Hepatocyte (in vitro differentiated cells): Measurements from ENCODE around the gene SYT14. TPM values are rescaled to one million over a fixed set of nuclear protein-coding genes. Genes with fewer than 3 reads are reported as not detected.
"Not testable (repeated sequence)": the region's sequence is repeated elsewhere in the genome, so short reads cannot be mapped to it uniquely, and the experiment has no call there.

Source experiments
- DNase-seq: peaks from one replicate; pipeline ENCODE4 v3.0.0-alpha.2; 2016; ENCODE audit warnings: low spot score
- H2AFZ ChIP-seq: fragments of 200-600 bp; sonication (generic); 2 replicates; pipeline ENCODE4 v1.6.0; 2016; ENCODE audit warnings: antibody characterized with exemption, mild to moderate bottlenecking
- H3K27ac ChIP-seq: fragments of 200-600 bp; sonication (generic); 2 replicates; pipeline ENCODE4 v1.5.1; 2016; ENCODE audit warnings: mild to moderate bottlenecking
- H3K27me3 ChIP-seq: fragments of 200-600 bp; sonication (generic); 2 replicates; pipeline ENCODE4 v1.6.1; 2016
- H3K36me3 ChIP-seq: fragments of 200-600 bp; sonication (generic); replicated peaks from 2 replicates; pipeline ENCODE4 v1.5.1; 2016; ENCODE audit warnings: low read depth; ENCODE audit not compliant: insufficient read depth
- H3K4me1 ChIP-seq: fragments of 200-600 bp; sonication (generic); 2 replicates; pipeline ENCODE4 v1.5.1; 2016; ENCODE audit warnings: mild to moderate bottlenecking, moderate library complexity; ENCODE audit not compliant: insufficient read depth
- H3K4me2 ChIP-seq: fragments of 200-600 bp; sonication (generic); 2 replicates; pipeline ENCODE4 v1.6.0; 2016
- H3K4me3 ChIP-seq: fragments of 200-600 bp; sonication (generic); 2 replicates; pipeline ENCODE4 v1.5.1; 2016; ENCODE audit warnings: mild to moderate bottlenecking
- H3K79me2 ChIP-seq: fragments of 200-600 bp; sonication (generic); 2 replicates; pipeline ENCODE4 v1.6.0; 2017; ENCODE audit warnings: mild to moderate bottlenecking
- H3K9me2 ChIP-seq: fragments of 200-600 bp; sonication (generic); replicated peaks from 2 replicates; pipeline ENCODE4 v1.6.0; 2017; ENCODE audit warnings: mild to moderate bottlenecking; ENCODE audit not compliant: insufficient read depth
- H3K9me3 ChIP-seq: fragments of 200-600 bp; sonication (generic); 2 replicates; pipeline ENCODE4 v1.5.1; 2016; ENCODE audit warnings: low read depth, mild to moderate bottlenecking
- H4K20me1 ChIP-seq: fragments of 200-600 bp; sonication (generic); 2 replicates; pipeline ENCODE4 v1.6.0; 2016; ENCODE audit warnings: mild to moderate bottlenecking; ENCODE audit not compliant: insufficient read depth, poor library complexity, severe bottlenecking
- CTCF ChIP-seq: fragments of 200-600 bp; sonication (generic); IDR thresholded peaks from 2 replicates; pipeline ENCODE4 v1.5.1; 2016; ENCODE audit warnings: antibody characterized with exemption, mild to moderate bottlenecking; ENCODE audit not compliant: poor library complexity
- EZH2 ChIP-seq: fragments of 200-600 bp; sonication (generic); IDR thresholded peaks from 2 replicates; pipeline ENCODE4 v1.6.1; 2016; ENCODE audit warnings: antibody characterized with exemption, mild to moderate bottlenecking, borderline replicate concordance
- EZH2phosphoT487 ChIP-seq: fragments of 200-600 bp; sonication (generic); IDR thresholded peaks from one replicate; pipeline ENCODE4 v1.6.1; 2018; ENCODE audit warnings: antibody characterized with exemption, mild to moderate bottlenecking, low read depth, moderate library complexity; ENCODE audit not compliant: unreplicated experiment, severe bottlenecking
- WGBS: methylation state at CpG from one replicate; pipeline ENCODE4 v1.1.6; 2016; ENCODE audit warnings: low lambda C conversion rate; ENCODE audit errors: missing lambda C conversion rate; 5-methylcytosine and 5-hydroxymethylcytosine counted together
- polyA plus RNA-seq: library from polyadenylated mRNA; unstranded; fragments of >200 nt; fragmentation: Nextera tagmentation; extraction: Ambion mirVana; gene quantifications from 2 replicates; pipeline ENCODE4 v1.2.1, GENCODE V29; 2016
- total RNA-seq: library from RNA; depleted of rRNA; stranded (reverse); fragments of >200 nt; gene quantifications from 2 replicates; pipeline ENCODE4 v1.2.3, GENCODE V29; 2014

Gene SYT14
- total and polyA plus RNA-seq, 2 experiments from 2014 or later: 0.29 to 1.4 TPM

- Histone ChIP-seq H3K4me1 (no peaks in the 10 kb centered on the region), H3K36me3 (no peaks in the 10 kb centered on the region), H3K4me3 (no peak overlapping the region), H3K9me3 (no peaks in the 10 kb centered on the region), H3K4me2 (no peak overlapping the region), H3K27ac (no peak overlapping the region), H4K20me1 (no peaks in the 10 kb centered on the region), H2AFZ (no peak overlapping the region), H3K9me2 (no peaks in the 10 kb centered on the region), H3K27me3 (no peaks in the 10 kb centered on the region), H3K79me2 (no peaks in the 10 kb centered on the region)
- WGBS: 60% methylated on average over 2 of the region's 2 CpGs
- TF ChIP-seq EZH2phosphoT487 (no peak), CTCF (no peak), EZH2 (no peak)
- no peak for DNase-seq
These were observed 221.2 kb downstream of the SYT14 start for GRCh38 chr1:210159211-210159610.

GRCh38 chr1:210170220-210170619 lies 232.2 kb downstream of the SYT14 start:
- Histone ChIP-seq H2AFZ (no peak overlapping the region), H3K4me3 (no peak overlapping the region), H3K27me3 (no peaks in the 10 kb centered on the region), H3K4me1 (no peaks in the 10 kb centered on the region), H3K4me2 (no peak overlapping the region), H3K27ac (no peak overlapping the region), H4K20me1 (no peaks in the 10 kb centered on the region), H3K36me3 (no peaks in the 10 kb centered on the region), H3K9me2 (no peaks in the 10 kb centered on the region), H3K9me3 (no peaks in the 10 kb centered on the region), H3K79me2 (no peaks in the 10 kb centered on the region)
- DNase-seq: no peak
- TF ChIP-seq EZH2: no peak
- 72% methylated on average over 7 of the region's 7 CpGs for WGBS

- H3K27ac ChIP-seq: no peak overlapping the region
- TF ChIP-seq EZH2 (no peak), CTCF (no peak), EZH2phosphoT487 (no peak)
- no peaks in the 10 kb centered on the region for H3K9me2 ChIP-seq
- no peak overlapping the region for H3K4me3 ChIP-seq
- H3K27me3 ChIP-seq: no peaks in the 10 kb centered on the region
- WGBS: 95% methylated on average over 8 of the region's 8 CpGs
- no peaks in the 10 kb centered on the region for H3K79me2 ChIP-seq
- H3K4me2 ChIP-seq: no peak overlapping the region
- H4K20me1 ChIP-seq: no peaks in the 10 kb centered on the region
- no peak for DNase-seq
- no peaks in the 10 kb centered on the region for H3K9me3 ChIP-seq
- no peaks in the 10 kb centered on the region for H3K4me1 ChIP-seq
- H2AFZ ChIP-seq: no peak overlapping the region
- no peaks in the 10 kb centered on the region for H3K36me3 ChIP-seq
These were observed 236.1 kb downstream of the SYT14 start for GRCh38 chr1:210174133-210174532.

- Histone ChIP-seq H3K9me3 (no peaks in the 10 kb centered on the region), H3K9me2 (no peaks in the 10 kb centered on the region), H3K4me1 (no peaks in the 10 kb centered on the region), H3K79me2 (no peaks in the 10 kb centered on the region), H2AFZ (no peak overlapping the region), H3K4me3 (no peak overlapping the region), H3K27me3 (peaks cover 2% of the 10 kb centered on the region), H3K4me2 (no peak overlapping the region), H3K27ac (no peak overlapping the region), H4K20me1 (no peaks in the 10 kb centered on the region), H3K36me3 (no peaks in the 10 kb centered on the region)
- TF ChIP-seq EZH2phosphoT487 (no peak), CTCF (no peak), EZH2 (no peak)
- DNase-seq: no peak
- 77% methylated on average over 2 of the region's 2 CpGs for WGBS
These were observed 247.0 kb downstream of the SYT14 start for GRCh38 chr1:210185063-210185462.

- H3K27ac ChIP-seq, H3K36me3 ChIP-seq, H3K79me2 ChIP-seq, H4K20me1 ChIP-seq, H3K4me2 ChIP-seq, H3K4me1 ChIP-seq, H3K9me2 ChIP-seq, H2AFZ ChIP-seq, DNase-seq, H3K9me3 ChIP-seq, H3K4me3 ChIP-seq, H3K27me3 ChIP-seq: not testable (repeated sequence)
- 90% methylated on average over 18 of the region's 18 CpGs for WGBS
These were observed 250.0 kb downstream of the SYT14 start for GRCh38 chr1:210187849-210188606.
